Kidney epithelial cell (primary cell): ENCODE results near the gene LAIR2. TPM values are rescaled to one million over a fixed set of nuclear protein-coding genes. Genes with fewer than 3 reads are reported as not detected.

Experiments used
- DNase-seq: peaks from one replicate; pipeline ENCODE4 v3.0.0-alpha.2; 2010; ENCODE audit warnings: low read depth
- H3K27me3 ChIP-seq: 2 replicates; pipeline ENCODE4 v1.6.0; 2011; ENCODE audit warnings: low read length; ENCODE audit not compliant: control insufficient read depth, insufficient read depth
- H3K36me3 ChIP-seq: 2 replicates; pipeline ENCODE4 v1.5.1; 2011; ENCODE audit warnings: low read length; ENCODE audit not compliant: control insufficient read depth, insufficient read depth
- H3K4me3 ChIP-seq: 2 replicates; pipeline ENCODE4 v1.5.1; 2011; ENCODE audit warnings: low read depth, mild to moderate bottlenecking, control low read depth, low read length
- CTCF ChIP-seq: IDR thresholded peaks from 2 replicates; pipeline ENCODE4 v1.5.1; 2011; ENCODE audit warnings: mild to moderate bottlenecking, moderate library complexity, low read length, control low read depth, inconsistent platforms; ENCODE audit not compliant: insufficient read depth, poor library complexity, severe bottlenecking
- total RNA-seq: library from RNA; depleted of rRNA; stranded (reverse); fragments of >200 nt; gene quantifications from 2 replicates; pipeline ENCODE4 v1.2.3, GENCODE V29; 2015

Gene LAIR2
- total RNA-seq, 1 donor from 2014 or later, result not detected

GRCh38 chr19:54456423-54457373, 45.9 kb upstream of the LAIR2 start:
- H3K4me3 ChIP-seq, result no peak overlapping the region
- H3K27me3 ChIP-seq, result no peaks in the 10 kb centered on the region
- H3K36me3 ChIP-seq, result peaks cover 20% of the 10 kb centered on the region
- DNase-seq, result no peak
- TF ChIP-seq CTCF, result no peak

DNA sequence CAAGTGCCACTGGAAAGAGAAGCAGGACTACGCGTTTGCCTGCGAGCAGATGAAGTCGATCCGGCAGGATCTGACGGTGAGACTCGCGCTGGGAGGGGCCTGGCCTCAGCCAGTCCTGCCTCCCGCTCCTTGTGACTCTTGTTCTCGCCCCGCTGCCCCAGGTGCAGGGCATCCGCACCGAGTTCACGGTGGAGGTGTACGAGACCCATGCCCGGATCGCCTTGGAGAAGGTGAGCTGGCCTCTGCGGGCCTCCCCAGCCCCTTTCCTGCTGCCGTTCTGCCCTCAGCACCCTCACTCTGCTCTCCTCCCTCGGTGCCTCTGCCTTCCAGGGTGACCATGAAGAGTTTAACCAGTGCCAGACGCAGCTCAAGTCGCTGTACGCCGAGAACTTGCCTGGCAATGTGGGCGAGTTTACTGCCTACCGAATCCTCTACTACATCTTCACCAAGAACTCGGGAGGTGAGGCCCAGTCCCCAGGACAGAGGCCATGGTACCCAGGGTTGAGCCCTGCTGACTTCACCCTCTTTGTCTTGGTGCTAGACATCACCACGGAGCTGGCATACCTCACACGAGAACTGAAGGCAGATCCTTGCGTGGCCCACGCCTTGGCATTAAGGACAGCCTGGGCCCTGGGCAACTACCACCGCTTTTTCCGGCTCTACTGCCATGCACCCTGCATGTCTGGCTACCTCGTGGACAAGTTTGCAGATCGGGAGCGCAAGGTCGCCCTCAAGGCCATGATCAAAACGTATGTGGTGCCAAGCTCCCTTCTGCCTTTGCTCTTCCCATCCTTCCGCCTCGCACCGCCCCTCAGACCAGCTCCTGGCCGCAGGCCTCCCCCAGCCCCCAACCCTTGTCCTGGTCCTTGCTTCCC, 44.6 kb upstream of the LAIR2 start:
- peaks cover 16% of the 10 kb centered on the region for H3K36me3 ChIP-seq
- TF ChIP-seq CTCF, result no peak
- no peak for DNase-seq
- H3K27me3 ChIP-seq, result no peaks in the 10 kb centered on the region
- no peak overlapping the region for H3K4me3 ChIP-seq

DNA sequence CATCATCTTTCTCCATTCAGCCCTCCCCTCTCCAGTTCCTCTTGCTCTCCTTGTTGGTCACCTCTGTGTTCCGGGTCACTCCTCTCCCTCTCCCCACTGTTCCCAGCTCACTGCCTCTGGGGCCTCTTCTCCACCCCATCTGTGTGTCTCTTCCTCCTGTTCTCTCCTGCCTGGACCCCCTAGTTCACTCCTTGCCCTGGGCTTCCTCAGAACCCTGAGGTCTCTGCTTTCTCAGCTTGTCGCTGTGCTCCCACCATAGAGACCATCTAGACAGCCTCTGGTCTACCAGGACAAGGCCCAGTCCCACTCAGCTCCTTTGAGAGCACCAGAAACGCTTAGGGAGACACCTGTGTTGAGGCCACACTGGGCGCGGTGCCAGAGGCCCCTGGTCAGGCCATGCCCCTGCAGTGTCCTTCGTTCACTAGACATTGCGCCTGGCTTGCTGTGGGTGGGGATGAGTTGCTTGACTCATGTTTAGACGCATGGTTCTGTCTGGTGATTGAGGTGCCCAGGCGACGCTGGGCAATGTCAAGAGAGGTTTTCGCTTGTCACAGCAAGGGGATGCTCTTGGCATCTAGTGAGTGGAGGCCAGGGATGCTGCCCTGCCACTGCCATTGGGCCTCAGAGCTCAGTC, 43.9 kb upstream of the LAIR2 start:
- no peak for DNase-seq
- no peak overlapping the region for H3K4me3 ChIP-seq
- no peak for TF ChIP-seq CTCF
- peaks cover 16% of the 10 kb centered on the region for H3K36me3 ChIP-seq
- H3K27me3 ChIP-seq, result no peaks in the 10 kb centered on the region

GRCh38 chr19:54459282-54460229, 43.1 kb upstream of the LAIR2 start:
- no peaks in the 10 kb centered on the region for H3K27me3 ChIP-seq
- no peak for DNase-seq
- TF ChIP-seq CTCF, result no peak
- peaks cover 14% of the 10 kb centered on the region for H3K36me3 ChIP-seq
- no peak overlapping the region for H3K4me3 ChIP-seq
